ENCODE measurements around the gene KIF3B. TPM values are rescaled to one million over a fixed set of nuclear protein-coding genes. Genes with fewer than 3 reads are reported as not detected.
"Not testable (repeated sequence)": the region's sequence is repeated elsewhere in the genome, so short reads cannot be mapped to it uniquely, and the experiment has no call there.

Gene KIF3B
- total RNA-seq, 3 donors from 2014 or later: 69.3 to 90.4 (median 78.9) TPM

DNA sequence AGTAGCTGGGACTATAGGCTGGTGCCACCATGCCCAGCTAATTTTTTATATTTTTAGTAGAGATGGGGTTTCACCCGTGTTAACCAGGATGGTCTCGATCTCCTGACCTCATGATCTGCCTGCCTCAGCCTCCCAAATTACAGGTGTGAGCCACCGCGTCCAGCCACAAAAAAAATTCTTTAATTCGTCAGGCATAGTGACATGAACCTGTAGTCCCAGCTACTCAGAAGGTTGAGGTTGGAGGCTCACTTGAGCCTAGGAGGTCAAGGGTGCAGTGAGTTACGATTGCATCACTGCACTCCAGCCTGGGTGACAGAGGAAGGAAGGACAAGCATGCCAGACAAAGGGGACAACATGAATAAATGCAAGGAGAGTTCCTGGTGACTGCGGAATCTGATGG, 61.2 kb downstream of the KIF3B start:
- no peak overlapping the region for H3K4me3 Mint-ChIP-seq

GRCh38 chr20:32339116-32339515, 61.7 kb downstream of the KIF3B start:
- H3K36me3 Mint-ChIP-seq (ENCODE audit: insufficient read depth): peaks cover 16% of the 10 kb centered on the region
- H3K9me3 Mint-ChIP-seq: no peaks in the 10 kb centered on the region
- no peak overlapping the region for H3K4me3 Mint-ChIP-seq
- DNase-seq: no peak
- no peaks in the 10 kb centered on the region for H3K27me3 Mint-ChIP-seq (ENCODE audit: low read depth)
- H3K4me1 Mint-ChIP-seq (ENCODE audit: low read depth): peaks cover 20% of the 10 kb centered on the region
- no peak for ATAC-seq

More for the DNA sequence above, 61.2 kb downstream of the KIF3B start:
- H3K27me3 Mint-ChIP-seq (ENCODE audit: low read depth): no peaks in the 10 kb centered on the region
- peaks cover 16% of the 10 kb centered on the region for H3K36me3 Mint-ChIP-seq (ENCODE audit: insufficient read depth)
- DNase-seq (no peak), ATAC-seq (no peak)
- H3K4me1 Mint-ChIP-seq (ENCODE audit: low read depth): peaks cover 24% of the 10 kb centered on the region
- H3K9me3 Mint-ChIP-seq: no peaks in the 10 kb centered on the region

- not testable (repeated sequence) for DNase-seq; H3K36me3 Mint-ChIP-seq (ENCODE audit: insufficient read depth); H3K4me1 Mint-ChIP-seq (ENCODE audit: low read depth); H3K9me3 Mint-ChIP-seq; H3K4me3 Mint-ChIP-seq; ATAC-seq; H3K27me3 Mint-ChIP-seq (ENCODE audit: low read depth)
Observed at GRCh38 chr20:32341053-32341452, 63.6 kb downstream of the KIF3B start.

DNA sequence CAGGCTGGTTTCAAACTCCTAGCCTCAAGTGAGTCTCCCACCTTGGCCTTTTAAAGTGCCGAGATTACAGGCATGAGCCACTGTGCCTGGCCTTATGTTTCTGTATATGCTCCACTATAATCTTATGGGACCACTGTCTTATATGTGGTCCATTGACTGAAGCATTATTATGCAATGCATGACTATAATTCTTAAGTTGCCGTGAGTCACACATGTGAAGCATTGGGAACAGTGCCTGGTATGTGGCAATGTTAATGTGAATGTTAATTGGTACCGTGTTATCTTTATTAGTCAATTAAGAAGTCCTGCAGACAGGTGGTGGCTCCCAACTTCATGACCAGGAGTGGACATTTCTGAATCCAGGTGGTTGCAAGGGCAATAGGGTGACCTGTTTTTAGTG, 66.0 kb downstream of the KIF3B start:
- Mint-ChIP-seq H3K9me3 (no peaks in the 10 kb centered on the region), H3K36me3 (ENCODE audit: insufficient read depth) (peaks cover 5% of the 10 kb centered on the region)
- no peak for ATAC-seq

DNA sequence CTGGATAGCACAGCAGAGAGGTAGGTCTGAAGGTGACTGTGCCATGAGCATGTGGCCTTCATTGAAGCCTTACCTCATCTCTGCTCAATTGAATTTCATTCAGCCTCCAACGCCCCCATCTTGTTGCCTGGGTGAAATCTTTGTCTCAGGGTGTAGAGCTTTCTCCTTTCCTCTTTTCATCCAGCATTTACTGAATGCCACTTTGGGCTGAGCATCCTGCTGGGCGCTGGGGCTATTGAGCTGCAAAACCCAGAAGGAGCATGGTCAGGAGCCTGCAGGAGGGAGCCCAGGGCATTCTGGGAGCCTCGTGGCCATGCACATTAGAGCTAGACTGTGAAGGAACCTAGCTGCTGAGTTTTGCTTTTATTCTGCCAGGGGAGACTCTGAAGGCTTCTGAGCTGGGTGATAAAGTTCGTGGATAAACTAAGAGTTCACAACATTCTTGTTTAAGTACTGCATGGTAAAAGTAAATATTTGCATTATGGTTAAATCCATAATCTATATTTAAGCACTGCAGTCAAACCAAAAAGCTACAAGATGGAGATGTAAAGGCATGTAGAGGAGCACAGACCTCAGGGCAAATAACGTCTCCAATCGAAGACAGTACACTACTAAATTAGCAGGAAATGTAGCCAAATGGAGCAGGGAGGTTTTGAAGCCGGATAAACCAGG, 67.5 kb downstream of the KIF3B start:
- H3K36me3 Mint-ChIP-seq (ENCODE audit: insufficient read depth): peaks cover 6% of the 10 kb centered on the region
- H3K27me3 Mint-ChIP-seq (ENCODE audit: low read depth): no peaks in the 10 kb centered on the region
- H3K9me3 Mint-ChIP-seq: no peaks in the 10 kb centered on the region
- ATAC-seq (no peak), DNase-seq (no peak)
- H3K4me1 Mint-ChIP-seq (ENCODE audit: low read depth): peaks cover 3% of the 10 kb centered on the region
- no peak overlapping the region for H3K4me3 Mint-ChIP-seq

More for the DNA sequence above, 66.0 kb downstream of the KIF3B start:
- Mint-ChIP-seq H3K27me3 (ENCODE audit: low read depth) (no peaks in the 10 kb centered on the region), H3K4me3 (no peak overlapping the region), H3K4me1 (ENCODE audit: low read depth) (peaks cover 3% of the 10 kb centered on the region)
- no peak for DNase-seq

- no peaks in the 10 kb centered on the region for H3K4me1 Mint-ChIP-seq (ENCODE audit: low read depth)
- no peak for ATAC-seq
Observed at GRCh38 chr20:32348207-32348606, 70.8 kb downstream of the KIF3B start.

DNA sequence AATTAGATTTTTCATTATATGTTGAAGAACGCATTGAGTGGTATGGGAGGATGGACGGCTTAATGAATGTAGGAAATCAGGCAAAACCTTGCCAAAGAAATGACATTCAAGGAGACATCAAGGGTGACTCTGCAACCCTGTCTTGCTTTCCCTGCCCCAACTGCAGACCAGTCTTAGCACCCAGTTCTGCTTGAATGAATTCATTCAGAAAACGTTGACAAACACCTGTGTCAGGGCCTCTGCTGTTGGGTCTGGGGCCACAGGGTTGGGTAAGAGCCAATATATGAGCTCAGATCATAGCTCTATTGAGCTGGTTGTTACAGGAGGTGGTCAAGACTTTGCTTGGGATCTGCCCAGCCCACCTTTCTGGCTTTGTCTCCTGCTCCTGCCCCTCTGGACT, 73.0 kb downstream of the KIF3B start:
- Mint-ChIP-seq H3K4me1 (ENCODE audit: low read depth) (peaks cover 13% of the 10 kb centered on the region), H3K4me3 (no peak overlapping the region), H3K9me3 (no peaks in the 10 kb centered on the region), H3K27me3 (ENCODE audit: low read depth) (no peaks in the 10 kb centered on the region), H3K36me3 (ENCODE audit: insufficient read depth) (peaks cover 3% of the 10 kb centered on the region)
- no peak for DNase-seq
- ATAC-seq: no peak

More at GRCh38 chr20:32348207-32348606, 70.8 kb downstream of the KIF3B start:
- no peak for DNase-seq
- H3K27me3 Mint-ChIP-seq (ENCODE audit: low read depth): no peaks in the 10 kb centered on the region
- no peak overlapping the region for H3K4me3 Mint-ChIP-seq
- H3K9me3 Mint-ChIP-seq: no peaks in the 10 kb centered on the region
- H3K36me3 Mint-ChIP-seq (ENCODE audit: insufficient read depth): peaks cover 3% of the 10 kb centered on the region

DNA sequence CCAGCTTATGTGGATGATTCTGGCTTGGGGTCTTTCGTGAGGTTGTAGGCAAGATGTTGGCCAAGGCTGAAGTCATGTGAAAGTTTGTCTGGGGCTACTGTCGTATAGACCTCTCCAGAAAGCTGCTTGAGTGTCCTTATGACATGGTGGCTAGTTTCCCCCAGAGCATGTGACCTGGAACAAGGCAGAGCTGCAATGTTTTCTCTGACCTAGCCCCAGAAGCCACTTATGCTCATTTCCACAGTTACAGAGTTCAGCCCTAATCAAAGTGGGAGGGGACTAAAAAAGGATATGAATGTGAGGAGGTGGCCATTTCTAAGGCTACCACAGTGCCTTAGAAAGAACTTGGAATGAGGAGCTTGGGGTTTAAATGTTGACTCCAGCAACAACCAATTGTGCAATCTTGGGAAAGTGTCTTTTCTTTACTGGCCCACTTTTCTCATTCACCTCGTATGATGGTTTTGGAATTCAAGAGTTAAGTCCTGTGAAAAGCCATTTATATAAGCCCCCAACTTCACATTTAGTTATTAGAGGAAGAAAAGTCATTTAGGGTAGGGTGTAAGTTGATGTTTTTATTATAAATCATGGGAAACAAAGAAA, 74.8 kb downstream of the KIF3B start:
- no peaks in the 10 kb centered on the region for H3K9me3 Mint-ChIP-seq
- H3K36me3 Mint-ChIP-seq (ENCODE audit: insufficient read depth): peaks cover 3% of the 10 kb centered on the region
- DNase-seq (no peak), ATAC-seq (no peak)
- H3K4me3 Mint-ChIP-seq: no peak overlapping the region
- H3K4me1 Mint-ChIP-seq (ENCODE audit: low read depth): peaks cover 22% of the 10 kb centered on the region
- H3K27me3 Mint-ChIP-seq (ENCODE audit: low read depth): no peaks in the 10 kb centered on the region

- DNase-seq (no peak), ATAC-seq (no peak)
- Mint-ChIP-seq H3K4me1 (ENCODE audit: low read depth) (peaks cover 27% of the 10 kb centered on the region), H3K36me3 (ENCODE audit: insufficient read depth) (peaks cover 3% of the 10 kb centered on the region), H3K9me3 (no peaks in the 10 kb centered on the region), H3K4me3 (no peak overlapping the region), H3K27me3 (ENCODE audit: low read depth) (no peaks in the 10 kb centered on the region)
Observed at GRCh38 chr20:32353848-32354496, 76.5 kb downstream of the KIF3B start.

DNA sequence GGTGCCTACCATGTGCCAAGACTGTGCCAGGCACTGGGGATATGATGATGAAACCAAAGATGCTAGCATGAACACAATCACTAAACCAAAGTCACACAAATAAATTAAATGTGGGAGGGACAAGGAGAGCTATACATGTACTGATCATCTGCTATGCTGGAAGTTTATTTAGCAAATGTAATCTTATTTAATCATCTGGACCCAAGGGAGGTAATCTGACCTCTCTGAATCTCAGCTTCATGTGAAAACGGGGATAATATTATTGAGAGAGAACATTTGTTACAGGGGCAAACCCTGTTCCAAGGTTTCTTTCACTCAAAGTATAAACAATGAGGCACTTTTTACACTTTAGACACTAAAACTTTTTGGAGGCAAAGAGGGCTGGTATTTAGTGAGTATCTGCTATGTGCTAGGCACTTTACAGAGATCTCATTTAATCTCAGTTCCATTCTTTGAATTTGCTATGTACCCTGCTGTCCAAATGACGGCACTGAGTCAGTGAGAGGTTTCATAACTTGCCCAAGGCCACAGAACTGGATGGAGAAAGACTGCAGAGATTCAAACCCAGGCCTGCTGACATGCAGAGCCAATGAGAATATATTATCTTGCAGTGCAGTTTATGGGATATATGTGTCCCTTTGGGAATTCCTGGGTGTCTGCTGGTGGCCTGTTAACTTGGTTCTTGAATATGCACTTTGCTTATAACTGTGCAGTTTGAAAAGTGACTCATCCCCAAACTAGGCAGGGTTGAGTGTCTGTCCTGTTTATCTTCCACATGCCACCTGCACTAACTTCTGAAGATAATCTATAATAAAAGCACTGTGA, 77.4 kb downstream of the KIF3B start:
- Mint-ChIP-seq H3K4me1 (ENCODE audit: low read depth) (peaks cover 28% of the 10 kb centered on the region), H3K9me3 (no peaks in the 10 kb centered on the region), H3K36me3 (ENCODE audit: insufficient read depth) (peaks cover 5% of the 10 kb centered on the region), H3K4me3 (no peak overlapping the region), H3K27me3 (ENCODE audit: low read depth) (no peaks in the 10 kb centered on the region)
- DNase-seq (no peak), ATAC-seq (no peak)

GRCh38 chr20:32355417-32355841, 78.0 kb downstream of the KIF3B start:
- H3K4me3 Mint-ChIP-seq: no peak overlapping the region
- peaks cover 32% of the 10 kb centered on the region for H3K4me1 Mint-ChIP-seq (ENCODE audit: low read depth)
- ATAC-seq: peak; percentile 6 to 7
- H3K9me3 Mint-ChIP-seq: no peaks in the 10 kb centered on the region
- no peak for DNase-seq
- H3K36me3 Mint-ChIP-seq (ENCODE audit: insufficient read depth): peaks cover 11% of the 10 kb centered on the region
- no peaks in the 10 kb centered on the region for H3K27me3 Mint-ChIP-seq (ENCODE audit: low read depth)

- not testable (repeated sequence) for ATAC-seq; H3K27me3 Mint-ChIP-seq (ENCODE audit: low read depth); H3K9me3 Mint-ChIP-seq; H3K4me3 Mint-ChIP-seq; DNase-seq
- peaks cover 13% of the 10 kb centered on the region for H3K36me3 Mint-ChIP-seq (ENCODE audit: insufficient read depth)
- peaks cover 37% of the 10 kb centered on the region for H3K4me1 Mint-ChIP-seq (ENCODE audit: low read depth)
Observed at GRCh38 chr20:32355907-32356621, 78.6 kb downstream of the KIF3B start.

GRCh38 chr20:32356622-32357374, 79.3 kb downstream of the KIF3B start:
- no peaks in the 10 kb centered on the region for H3K9me3 Mint-ChIP-seq
- DNase-seq (no peak), ATAC-seq (no peak)
- H3K27me3 Mint-ChIP-seq (ENCODE audit: low read depth): no peaks in the 10 kb centered on the region
- H3K4me3 Mint-ChIP-seq: peak overlapping the region; percentile 91
- peaks cover 13% of the 10 kb centered on the region for H3K36me3 Mint-ChIP-seq (ENCODE audit: insufficient read depth)
- peaks cover 42% of the 10 kb centered on the region for H3K4me1 Mint-ChIP-seq (ENCODE audit: low read depth)
